ENCODE data around the gene ATF4.

ATF4 gene

GRCh38 chr22:39535357-39535725, 15.0 kb downstream of the ATF4 start:
- Histone ChIP-seq H3K9me3 (ENCODE audit: control insufficient read depth, insufficient read depth, low read length) (no peaks in the 10 kb centered on the region), H3K4me1 (ENCODE audit: insufficient read depth, low read length) (peaks cover 11% of the 10 kb centered on the region; the same call in 1 of the 2 replicates), H3K9ac (ENCODE audit: low read depth, low read length) (peak overlapping the region; percentile 2; the same call in 1 of the 2 replicates), H3K36me3 (ENCODE audit: insufficient read depth, low read length) (no peaks in the 10 kb centered on the region)

- H3K4me1 ChIP-seq (ENCODE audit: insufficient read depth, low read length): peaks cover 9% of the 10 kb centered on the region; the same call in 1 of the 2 replicates
- no peak overlapping the region for H3K9ac ChIP-seq (ENCODE audit: low read depth, low read length)
- no peaks in the 10 kb centered on the region for H3K9me3 ChIP-seq (ENCODE audit: control insufficient read depth, insufficient read depth, low read length)
- no peaks in the 10 kb centered on the region for H3K36me3 ChIP-seq (ENCODE audit: insufficient read depth, low read length)
These were observed 15.6 kb downstream of the ATF4 start for GRCh38 chr22:39535831-39536449.

- H3K4me1 ChIP-seq (ENCODE audit: insufficient read depth, low read length): peaks cover 3% of the 10 kb centered on the region; the same call in 1 of the 2 replicates
- no peak overlapping the region for H3K9ac ChIP-seq (ENCODE audit: low read depth, low read length)
- no peaks in the 10 kb centered on the region for H3K36me3 ChIP-seq (ENCODE audit: insufficient read depth, low read length)
- no peaks in the 10 kb centered on the region for H3K9me3 ChIP-seq (ENCODE audit: control insufficient read depth, insufficient read depth, low read length)
These were observed 16.3 kb downstream of the ATF4 start for GRCh38 chr22:39536711-39537110.

- Histone ChIP-seq H3K36me3 (ENCODE audit: insufficient read depth, low read length) (no peaks in the 10 kb centered on the region), H3K9ac (ENCODE audit: low read depth, low read length) (no peak overlapping the region), H3K9me3 (ENCODE audit: control insufficient read depth, insufficient read depth, low read length) (no peaks in the 10 kb centered on the region), H3K4me1 (ENCODE audit: insufficient read depth, low read length) (peaks cover 3% of the 10 kb centered on the region; the same call in 1 of the 2 replicates)
These were observed 17.6 kb downstream of the ATF4 start for GRCh38 chr22:39537975-39538374.

GRCh38 chr22:39543095-39543494, 22.7 kb downstream of the ATF4 start:
- Histone ChIP-seq H3K9ac (ENCODE audit: low read depth, low read length) (no peak overlapping the region), H3K36me3 (ENCODE audit: insufficient read depth, low read length) (no peaks in the 10 kb centered on the region), H3K4me1 (ENCODE audit: insufficient read depth, low read length) (no peaks in the 10 kb centered on the region), H3K9me3 (ENCODE audit: control insufficient read depth, insufficient read depth, low read length) (no peaks in the 10 kb centered on the region)

- Histone ChIP-seq H3K9me3 (ENCODE audit: control insufficient read depth, insufficient read depth, low read length) (no peaks in the 10 kb centered on the region), H3K9ac (ENCODE audit: low read depth, low read length) (no peak overlapping the region), H3K4me1 (ENCODE audit: insufficient read depth, low read length) (no peaks in the 10 kb centered on the region), H3K36me3 (ENCODE audit: insufficient read depth, low read length) (no peaks in the 10 kb centered on the region)
These were observed 25.3 kb downstream of the ATF4 start for GRCh38 chr22:39545386-39546365.

- Histone ChIP-seq H3K36me3 (ENCODE audit: insufficient read depth, low read length) (no peaks in the 10 kb centered on the region), H3K9me3 (ENCODE audit: control insufficient read depth, insufficient read depth, low read length) (no peaks in the 10 kb centered on the region), H3K4me1 (ENCODE audit: insufficient read depth, low read length) (no peaks in the 10 kb centered on the region), H3K9ac (ENCODE audit: low read depth, low read length) (no peak overlapping the region)
These were observed 26.7 kb downstream of the ATF4 start for GRCh38 chr22:39546889-39547586.

- H3K9ac ChIP-seq (ENCODE audit: low read depth, low read length): no peak overlapping the region
- H3K36me3 ChIP-seq (ENCODE audit: insufficient read depth, low read length): no peaks in the 10 kb centered on the region
- H3K4me1 ChIP-seq (ENCODE audit: insufficient read depth, low read length): no peaks in the 10 kb centered on the region
- H3K9me3 ChIP-seq (ENCODE audit: control insufficient read depth, insufficient read depth, low read length): no peaks in the 10 kb centered on the region
These were observed 27.2 kb downstream of the ATF4 start for GRCh38 chr22:39547587-39547947.

GRCh38 chr22:39553429-39553828, 33.1 kb downstream of the ATF4 start:
- H3K9ac ChIP-seq (ENCODE audit: low read depth, low read length): no peak overlapping the region
- H3K4me1 ChIP-seq (ENCODE audit: insufficient read depth, low read length): peaks cover 3% of the 10 kb centered on the region; the same call in 1 of the 2 replicates
- H3K36me3 ChIP-seq (ENCODE audit: insufficient read depth, low read length): no peaks in the 10 kb centered on the region
- H3K9me3 ChIP-seq (ENCODE audit: control insufficient read depth, insufficient read depth, low read length): no peaks in the 10 kb centered on the region

- H3K9ac ChIP-seq (ENCODE audit: low read depth, low read length): no peak overlapping the region
- no peaks in the 10 kb centered on the region for H3K9me3 ChIP-seq (ENCODE audit: control insufficient read depth, insufficient read depth, low read length)
- peaks cover 3% of the 10 kb centered on the region; the same call in 1 of the 2 replicates for H3K4me1 ChIP-seq (ENCODE audit: insufficient read depth, low read length)
- no peaks in the 10 kb centered on the region for H3K36me3 ChIP-seq (ENCODE audit: insufficient read depth, low read length)
These were observed 33.8 kb downstream of the ATF4 start for GRCh38 chr22:39554151-39554550.

GRCh38 chr22:39556970-39557841, 36.8 kb downstream of the ATF4 start:
- no peak overlapping the region; the same call in 1 of the 2 replicates for H3K9ac ChIP-seq (ENCODE audit: low read depth, low read length)

GRCh38 chr22:39558254-39558727, 37.9 kb downstream of the ATF4 start:
- H3K36me3 ChIP-seq (ENCODE audit: insufficient read depth, low read length): no peaks in the 10 kb centered on the region
- no peaks in the 10 kb centered on the region for H3K9me3 ChIP-seq (ENCODE audit: control insufficient read depth, insufficient read depth, low read length)
- peak overlapping the region; percentile 14; the same call in 1 of the 2 replicates for H3K9ac ChIP-seq (ENCODE audit: low read depth, low read length)
- peaks cover 10% of the 10 kb centered on the region for H3K4me1 ChIP-seq (ENCODE audit: insufficient read depth, low read length)

More at GRCh38 chr22:39556970-39557841, 36.8 kb downstream of the ATF4 start:
- H3K9me3 ChIP-seq (ENCODE audit: control insufficient read depth, insufficient read depth, low read length): no peaks in the 10 kb centered on the region
- peaks cover 10% of the 10 kb centered on the region for H3K4me1 ChIP-seq (ENCODE audit: insufficient read depth, low read length)
- H3K36me3 ChIP-seq (ENCODE audit: insufficient read depth, low read length): no peaks in the 10 kb centered on the region

- Histone ChIP-seq H3K36me3 (ENCODE audit: insufficient read depth, low read length) (no peaks in the 10 kb centered on the region), H3K4me1 (ENCODE audit: insufficient read depth, low read length) (peaks cover 10% of the 10 kb centered on the region), H3K9ac (ENCODE audit: low read depth, low read length) (no peak overlapping the region), H3K9me3 (ENCODE audit: control insufficient read depth, insufficient read depth, low read length) (no peaks in the 10 kb centered on the region)
These were observed 38.6 kb downstream of the ATF4 start for GRCh38 chr22:39558950-39559349.

Data from ES-I3 (cell line).